ENCODE measurements around the gene C1R. TPM values are rescaled to one million over a fixed set of nuclear protein-coding genes. Genes with fewer than 3 reads are reported as not detected.

C1R gene
- total RNA-seq, 1 donor from 2014 or later = 3.2 TPM

DNA sequence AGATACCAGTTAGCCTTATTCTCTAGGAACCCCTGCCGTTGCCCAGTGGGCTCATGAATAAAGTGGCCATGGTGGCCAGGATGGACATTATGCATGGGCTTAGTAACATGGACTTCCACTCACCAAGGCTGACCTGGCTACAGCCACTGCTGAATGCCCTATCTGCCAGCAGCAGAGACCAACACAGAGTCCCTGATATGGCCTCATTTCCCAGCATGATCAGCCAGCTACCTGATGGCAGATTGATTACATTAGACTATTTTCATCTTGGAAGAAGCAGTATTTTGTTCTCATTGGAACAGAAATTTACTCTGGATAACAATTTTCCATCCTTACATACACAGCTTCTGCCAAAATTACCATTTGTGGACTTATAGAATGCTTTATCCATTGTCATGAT, 57.8 kb downstream of the C1R start:
- H3K27me3 ChIP-seq (ENCODE audit: control insufficient read depth, insufficient read depth, low read length) = peaks cover 1% of the 10 kb centered on the region
- TF ChIP-seq, protein P1, sequence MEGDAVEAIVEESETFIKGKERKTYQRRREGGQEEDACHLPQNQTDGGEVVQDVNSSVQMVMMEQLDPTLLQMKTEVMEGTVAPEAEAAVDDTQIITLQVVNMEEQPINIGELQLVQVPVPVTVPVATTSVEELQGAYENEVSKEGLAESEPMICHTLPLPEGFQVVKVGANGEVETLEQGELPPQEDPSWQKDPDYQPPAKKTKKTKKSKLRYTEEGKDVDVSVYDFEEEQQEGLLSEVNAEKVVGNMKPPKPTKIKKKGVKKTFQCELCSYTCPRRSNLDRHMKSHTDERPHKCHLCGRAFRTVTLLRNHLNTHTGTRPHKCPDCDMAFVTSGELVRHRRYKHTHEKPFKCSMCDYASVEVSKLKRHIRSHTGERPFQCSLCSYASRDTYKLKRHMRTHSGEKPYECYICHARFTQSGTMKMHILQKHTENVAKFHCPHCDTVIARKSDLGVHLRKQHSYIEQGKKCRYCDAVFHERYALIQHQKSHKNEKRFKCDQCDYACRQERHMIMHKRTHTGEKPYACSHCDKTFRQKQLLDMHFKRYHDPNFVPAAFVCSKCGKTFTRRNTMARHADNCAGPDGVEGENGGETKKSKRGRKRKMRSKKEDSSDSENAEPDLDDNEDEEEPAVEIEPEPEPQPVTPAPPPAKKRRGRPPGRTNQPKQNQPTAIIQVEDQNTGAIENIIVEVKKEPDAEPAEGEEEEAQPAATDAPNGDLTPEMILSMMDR (IDR thresholded peaks at IDR 0.05; ENCODE audit: insufficient read depth, low read length, severe bottlenecking) = no peak
- FAIRE-seq = no peak
- no peaks in the 10 kb centered on the region for H3K36me3 ChIP-seq (ENCODE audit: control insufficient read depth, insufficient read depth, low read length)
- no peak for DNase-seq (ENCODE audit: low read depth)
- no peak overlapping the region for H3K4me3 ChIP-seq (ENCODE audit: low read depth, low read length)

DNA sequence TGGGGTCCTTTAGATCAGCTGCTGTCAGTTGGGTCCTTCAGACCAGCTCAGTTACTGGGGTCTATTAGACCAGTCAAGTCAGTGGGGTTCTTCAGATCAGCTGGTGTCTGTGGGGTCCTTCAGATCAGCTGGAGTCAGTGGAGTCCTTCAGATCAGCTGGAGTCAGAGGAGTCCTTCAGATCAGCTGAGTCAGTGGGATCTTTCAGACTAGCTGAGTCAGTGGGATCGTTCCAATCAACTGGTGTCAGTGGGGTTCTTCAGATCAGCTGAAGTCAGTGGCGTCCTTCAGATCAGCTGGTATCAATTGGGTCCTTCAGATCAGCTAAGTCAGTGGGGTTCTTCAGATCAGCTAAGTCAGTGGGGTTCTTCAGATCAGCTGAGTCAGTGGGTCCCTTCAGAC, 59.3 kb downstream of the C1R start:
- peaks cover 1% of the 10 kb centered on the region for H3K27me3 ChIP-seq (ENCODE audit: control insufficient read depth, insufficient read depth, low read length)
- DNase-seq (ENCODE audit: low read depth) (no peak), FAIRE-seq (peak; percentile 79)
- TF ChIP-seq, protein P1 (IDR thresholded peaks at IDR 0.05; ENCODE audit: insufficient read depth, low read length, severe bottlenecking) = no peak
- no peak overlapping the region for H3K4me3 ChIP-seq (ENCODE audit: low read depth, low read length)
- no peaks in the 10 kb centered on the region for H3K36me3 ChIP-seq (ENCODE audit: control insufficient read depth, insufficient read depth, low read length)

GRCh38 chr12:7031306-7031705, 60.9 kb downstream of the C1R start:
- no peak for DNase-seq (ENCODE audit: low read depth)
- H3K36me3 ChIP-seq (ENCODE audit: control insufficient read depth, insufficient read depth, low read length) = no peaks in the 10 kb centered on the region
- FAIRE-seq = no peak
- TF ChIP-seq, protein P1 (IDR thresholded peaks at IDR 0.05; ENCODE audit: insufficient read depth, low read length, severe bottlenecking) = no peak
- no peak overlapping the region for H3K4me3 ChIP-seq (ENCODE audit: low read depth, low read length)
- peaks cover 1% of the 10 kb centered on the region for H3K27me3 ChIP-seq (ENCODE audit: control insufficient read depth, insufficient read depth, low read length)

Other genes with a start within 250 kb of the C1R start
- 0.26 and 0.51 TPM in 2 replicates for gene CDCA3, start 241.2 kb downstream of the C1R start, total RNA-seq
- gene USP5, start 240.3 kb downstream of the C1R start, total RNA-seq = 45.0 and 46.9 TPM in 2 replicates
- gene TPI1, start 224.9 kb downstream of the C1R start, total RNA-seq = 1,194 and 1,306 TPM in 2 replicates
- gene SPSB2, start 219.1 kb downstream of the C1R start, total RNA-seq = 7.9 and 12.5 TPM in 2 replicates
- gene LRRC23, start 187.6 kb downstream of the C1R start, total RNA-seq = 11.6 and 12.8 TPM in 2 replicates
- gene ENO2, start 177.9 kb downstream of the C1R start, total RNA-seq = 9.0 and 10.0 TPM in 2 replicates
- gene ATN1, start 164.5 kb downstream of the C1R start, total RNA-seq = 4.9 and 7.1 TPM in 2 replicates
- not detected in 2 replicates for gene RNU7-1, start 148.6 kb downstream of the C1R start, total RNA-seq
- gene C12orf57, start 148.4 kb downstream of the C1R start, total RNA-seq = 92.2 and 161 TPM in 2 replicates
- gene PTPN6, start 141.1 kb downstream of the C1R start, total RNA-seq = 10.9 and 12.4 TPM in 2 replicates
- gene PHB2, start 121.8 kb downstream of the C1R start, total RNA-seq = 83.7 and 189 TPM in 2 replicates
- 68.2 and 68.4 TPM in 2 replicates for gene EMG1, start 121.5 kb downstream of the C1R start, total RNA-seq
- gene LPCAT3, start 74.0 kb downstream of the C1R start, total RNA-seq = 7.9 and 13.3 TPM in 2 replicates
- 1.5 and 6.3 TPM in 2 replicates for gene C1S, start 31.7 kb downstream of the C1R start, total RNA-seq
- gene C1RL, start 16.8 kb upstream of the C1R start, total RNA-seq = 11.3 and 14.3 TPM in 2 replicates
- not detected in 2 replicates for gene RBP5, start 36.4 kb upstream of the C1R start, total RNA-seq
- 7.0 and 9.2 TPM in 2 replicates for gene CLSTN3, start 37.9 kb upstream of the C1R start, total RNA-seq
- 21.9 and 27.9 TPM in 2 replicates for gene PEX5, start 97.2 kb upstream of the C1R start, total RNA-seq
- gene ACSM4, start 211.6 kb upstream of the C1R start, total RNA-seq = not detected in 2 replicates

Data from bronchial epithelial cell (primary cell).